Testis (tissue), 2 donors: ENCODE results near the gene AHCYL2.

Source experiments
- CTCF ChIP-seq, 3 experiments: fragments of 450-650 bp in 2 of 3; fragments of 200-600 bp in 1 of 3; sonication (generic) in 1 of 3; IDR thresholded peaks; one replicate each; pipeline ENCODE4 v1.5.1; 2016 to 2019; ENCODE audit warnings: antibody characterized with exemption in 3 of 3, mild to moderate bottlenecking in 2 of 3, moderate library complexity in 1 of 3
- POLR2A ChIP-seq: fragments of 450-650 bp; IDR thresholded peaks from one replicate; pipeline ENCODE4 v1.6.1; 2017; ENCODE audit warnings: antibody characterized with exemption, mild to moderate bottlenecking, moderate library complexity

- no peak for TF ChIP-seq CTCF (IDR thresholded peaks at IDR 0.05)
- no peak for TF ChIP-seq POLR2A
These were observed 142.5 kb downstream of the AHCYL2 start for GRCh38 chr7:129367349-129367699.
